Transverse colon (tissue), 4 donors: ENCODE data around the gene PWP1. TPM values are rescaled to one million over a fixed set of nuclear protein-coding genes. Genes with fewer than 3 reads are reported as not detected.

ENCODE experiments used
- total RNA-seq, 4 donors: library from RNA; depleted of rRNA; stranded (reverse); fragments of >200 nt; gene quantifications; one replicate each; pipeline ENCODE4 v1.1.0, GENCODE V29; 2016

Gene PWP1
- total RNA-seq, 4 donors from 2014 or later = 29.9 to 49.7 (median 41.4) TPM

Other genes starting within 250 kb of the PWP1 start
- 10 to 100 TPM; 41.6 to 71.2 (median 42.4) TPM for gene PRDM4, start 75.3 kb downstream of the PWP1 start, total RNA-seq
- gene ASCL4, start 88.9 kb downstream of the PWP1 start, total RNA-seq = not detected